IMR-90 (cell line): Measurements from ENCODE around the gene PUDP. TPM values are rescaled to one million over a fixed set of nuclear protein-coding genes. Genes with fewer than 3 reads are reported as not detected.

Experiments
- ATAC-seq: fragments of 200-7000 bp; cut with Tn5 transposase; 2 replicates; pipeline ENCODE4 v1.9.1; 2020; ENCODE audit warnings: low read depth, mild to moderate bottlenecking, moderate library complexity
- BruUV-seq: library from RNA; stranded (reverse); fragments of 400-500 nt; replicated peaks from 2 replicates; lab custom pipeline; 2021; lab: Mats Ljungman, UMichigan
- CTCF ChIA-PET: fragments of 300-600 bp; formaldehyde crosslinking; extraction: SDS; loops from one replicate; lab custom pipeline; 2021; ENCODE audit warnings: antibody characterized with exemption; lab: Yijun Ruan, JAX
- POLR2A ChIA-PET: fragments of 300-600 bp; sonication (Branson Sonifier 250); formaldehyde crosslinking; loops from one replicate; lab custom pipeline; 2022; ENCODE audit warnings: antibody characterized with exemption; ENCODE audit not compliant: unreplicated experiment; lab: Charles Lee
- DNase-seq: peaks from one replicate; pipeline ENCODE4 v3.0.0; 2013
- H2AFZ ChIP-seq: replicated peaks from 2 replicates; pipeline ENCODE3; 2013; ENCODE audit warnings: low read length, mild to moderate bottlenecking; ENCODE audit not compliant: poor library complexity
- H2AK5ac ChIP-seq: 2 replicates; pipeline ENCODE4 v1.6.1; 2013; ENCODE audit warnings: low read depth, low read length, inconsistent platforms
- H2AK9ac ChIP-seq: replicated peaks from 2 replicates; pipeline ENCODE3; 2013; ENCODE audit warnings: mild to moderate bottlenecking, low read depth, low read length, moderate library complexity; ENCODE audit not compliant: poor library complexity
- H2BK120ac ChIP-seq: 2 replicates; pipeline ENCODE4 v1.6.1; 2013; ENCODE audit warnings: low read depth, low read length, inconsistent platforms
- H2BK15ac ChIP-seq: 3 replicates; pipeline ENCODE4 v1.6.1; 2013; ENCODE audit warnings: low read depth, low read length, inconsistent platforms
- H2BK20ac ChIP-seq: 2 replicates; pipeline ENCODE4 v1.6.1; 2013; ENCODE audit warnings: low read depth, mild to moderate bottlenecking, inconsistent platforms, low read length, moderate library complexity
- H2BK5ac ChIP-seq: 2 replicates; pipeline ENCODE4 v1.6.1; 2013; ENCODE audit warnings: mild to moderate bottlenecking, low read depth, low read length, inconsistent platforms; ENCODE audit not compliant: poor library complexity, severe bottlenecking
- H3K14ac ChIP-seq: replicated peaks from 2 replicates; pipeline ENCODE4 v1.6.1; 2013; ENCODE audit warnings: low read depth, low read length, inconsistent platforms
- H3K18ac ChIP-seq: 2 replicates; pipeline ENCODE4 v1.6.1; 2013; ENCODE audit warnings: low read depth, low read length, control low read depth
- H3K23ac ChIP-seq: 2 replicates; pipeline ENCODE4 v1.6.1; 2013; ENCODE audit warnings: low read depth, low read length, inconsistent platforms
- H3K27ac ChIP-seq: 2 replicates; pipeline ENCODE4 v1.5.1; 2013; ENCODE audit warnings: mild to moderate bottlenecking, control low read depth, low read length; ENCODE audit not compliant: insufficient read depth
- H3K27me3 ChIP-seq: 2 replicates; pipeline ENCODE4 v1.6.1; 2013; ENCODE audit warnings: low read length; ENCODE audit not compliant: control insufficient read depth, insufficient read depth
- H3K36me3 ChIP-seq: 2 replicates; pipeline ENCODE4 v1.6.1; 2013; ENCODE audit warnings: low read length, mixed read lengths; ENCODE audit not compliant: control insufficient read depth, insufficient read depth
- H3K4ac ChIP-seq: 2 replicates; pipeline ENCODE4 v1.6.1; 2013; ENCODE audit warnings: low read depth, low read length, inconsistent platforms
- H3K4me1 ChIP-seq: 2 replicates; pipeline ENCODE4 v1.6.1; 2013; ENCODE audit warnings: low read length, mixed read lengths; ENCODE audit not compliant: control insufficient read depth, insufficient read depth
- H3K4me2 ChIP-seq: 2 replicates; pipeline ENCODE4 v1.6.1; 2013; ENCODE audit warnings: low read depth, mild to moderate bottlenecking, control low read depth, low read length, moderate library complexity
- H3K4me3 ChIP-seq: 2 replicates; pipeline ENCODE4 v1.5.1; 2013; ENCODE audit warnings: low read depth, mild to moderate bottlenecking, control low read depth, low read length, moderate library complexity; ENCODE audit not compliant: insufficient read depth
- H3K56ac ChIP-seq: 2 replicates; pipeline ENCODE4 v1.6.1; 2013; ENCODE audit warnings: low read length, inconsistent platforms; ENCODE audit not compliant: insufficient read depth; ENCODE audit errors: extremely low read depth
- H3K79me1 ChIP-seq, 2 experiments: 2 replicates each; pipeline ENCODE4 v1.6.1; 2013; ENCODE audit warnings: low read length in 2 of 2, inconsistent platforms in 1 of 2, low read depth in 1 of 2
- H3K9ac ChIP-seq: 2 replicates; pipeline ENCODE4 v1.6.1; 2013; ENCODE audit warnings: low read depth, low read length, control low read depth
- H3K9me1 ChIP-seq: 2 replicates; pipeline ENCODE4 v1.6.1; 2013; ENCODE audit warnings: low read length, inconsistent platforms; ENCODE audit not compliant: insufficient read depth
- H3K9me3 ChIP-seq: 2 replicates; pipeline ENCODE4 v1.6.1; 2013; ENCODE audit warnings: low read length; ENCODE audit not compliant: control insufficient read depth, insufficient read depth
- H4K20me1 ChIP-seq: 2 replicates; pipeline ENCODE4 v1.6.1; 2013; ENCODE audit warnings: low read length, inconsistent platforms; ENCODE audit not compliant: insufficient read depth
- H4K5ac ChIP-seq: 2 replicates; pipeline ENCODE4 v1.6.1; 2013; ENCODE audit warnings: mild to moderate bottlenecking, low read depth, low read length, control low read depth
- H4K8ac ChIP-seq, 2 experiments: 2 replicates each; pipeline ENCODE4 v1.6.1; 2013; ENCODE audit warnings: low read depth in 2 of 2, low read length in 2 of 2, control low read depth in 1 of 2, inconsistent platforms in 1 of 2
- H4K91ac ChIP-seq: 2 replicates; pipeline ENCODE4 v1.6.1; 2013; ENCODE audit warnings: low read depth, low read length, inconsistent platforms; ENCODE audit not compliant: insufficient read depth
- BHLHE40 ChIP-seq: fragments of 150-350 bp; IDR thresholded peaks from 2 replicates; pipeline ENCODE4 v1.6.1; 2016; ENCODE audit warnings: mild to moderate bottlenecking, low read depth, low read length
- CEBPB ChIP-seq: IDR thresholded peaks from 2 replicates; pipeline ENCODE4 v1.6.1; 2012; ENCODE audit warnings: low read depth, low read length, improper control_type of control experiment
- NFE2L2 ChIP-seq: fragments of 150-350 bp; IDR thresholded peaks from 2 replicates; pipeline ENCODE4 v1.6.1; 2016; ENCODE audit warnings: low read depth, mild to moderate bottlenecking, low read length
- POLR2A ChIP-seq: IDR thresholded peaks from 2 replicates; pipeline ENCODE4 v1.6.1; 2012; ENCODE audit warnings: mild to moderate bottlenecking, low read depth, low read length
- RCOR1 ChIP-seq: IDR thresholded peaks from 2 replicates; pipeline ENCODE4 v1.6.1; 2012; ENCODE audit warnings: mild to moderate bottlenecking, low read length, improper control_type of control experiment; ENCODE audit not compliant: insufficient replicate concordance
- SMC3 ChIP-seq: fragments of 150-350 bp; IDR thresholded peaks from 2 replicates; pipeline ENCODE4 v1.6.1; 2016; ENCODE audit warnings: low read depth, mild to moderate bottlenecking, antibody characterized with exemption, low read length, moderate library complexity
- USF2 ChIP-seq: fragments of 150-350 bp; IDR thresholded peaks from 2 replicates; pipeline ENCODE4 v1.6.1; 2017; ENCODE audit warnings: mild to moderate bottlenecking, antibody characterized with exemption, low read length, low read depth
- WGBS, 2 experiments: methylation state at CpG; one replicate each; pipeline versions ENCODE4 v1.1.5 to v1.1.7; 2013; ENCODE audit warnings: missing lambda C conversion rate in 2 of 2; ENCODE audit not compliant: insufficient read length in 1 of 2; ENCODE audit errors: extremely low coverage in 2 of 2; 5-methylcytosine and 5-hydroxymethylcytosine counted together
- dilution Hi-C: fragments of 300-500 bp; cut with HindIII; formaldehyde crosslinking; loops from one replicate; pipeline ENCODE4 v1.14.3; 2018; ENCODE audit warnings: low sequenced_read_pairs; ENCODE audit not compliant: unreplicated experiment
- in situ Hi-C: fragments of 300-500 bp; cut with MboI; formaldehyde crosslinking; loops from 3 replicates; pipeline ENCODE4 v1.14.3; 2019; ENCODE audit warnings: low sequenced_read_pairs, inconsistent platforms, mixed read lengths
- intact Hi-C: fragments of 100-400 bp; cut with micrococcal nuclease; formaldehyde crosslinking; loops from 2 replicates; pipeline ENCODE4 v1.10.0; 2022
- polyA plus RNA-seq, 3 experiments: library from polyadenylated mRNA; depleted of rRNA; stranded (reverse); fragments of >200 nt; gene quantifications; 2 replicates each; pipeline ENCODE4 v1.2.3, GENCODE V29; 2012; ENCODE audit warnings: low replicate concordance in 1 of 3
- total RNA-seq: library from RNA; depleted of rRNA; stranded (reverse); fragments of >200 nt; gene quantifications from 2 replicates; pipeline ENCODE4 v1.2.3, GENCODE V29; 2012

Gene PUDP
- total and polyA plus RNA-seq, 2 of the 4 experiments (the other 2 are of a cell fraction), result 22.2 to 28.6 TPM

- H3K4me3 ChIP-seq, result no peak overlapping the region
- no peaks in the 10 kb centered on the region for H3K9me3 ChIP-seq
- no peaks in the 10 kb centered on the region for H4K20me1 ChIP-seq
- intact Hi-C loops (no loop called here), dilution Hi-C loops (no loop called here), in situ Hi-C loops (no loop called here)
- no peak overlapping the region for H2AK5ac ChIP-seq
- no peak overlapping the region for H3K27ac ChIP-seq
- H3K79me1 ChIP-seq, result peaks cover 21 to 25% of the 10 kb centered on the region in 2 experiments; a peak in 2 of 4 replicates
- 100% methylated on average over 1 of the region's 12 CpGs; no CpG with 5 or more reads in 1 of the 2 experiments for WGBS, 2 experiments
- H2AK9ac ChIP-seq, result no peak overlapping the region
- no peak overlapping the region for H2BK5ac ChIP-seq
- H3K56ac ChIP-seq, result no peak overlapping the region
- 0 out of 2 replicates have a peak, but pooled peaks cover 2% of the 10 kb centered on the region for H3K36me3 ChIP-seq
- no peak overlapping the region for H4K91ac ChIP-seq
- no peak overlapping the region for H3K23ac ChIP-seq
- no peaks in the 10 kb centered on the region for H3K27me3 ChIP-seq
- BruUV-seq, result no TSS peak
- TF ChIP-seq NFE2L2, result no peak
- TF ChIP-seq CEBPB, result no peak
- TF ChIP-seq BHLHE40, result no peak
- no peak for TF ChIP-seq USF2
- no peak for TF ChIP-seq POLR2A
- no peak for TF ChIP-seq SMC3
- TF ChIP-seq RCOR1, result no peak
- no peak overlapping the region for H3K9ac ChIP-seq
- ChIA-PET POLR2A (no interaction called here), CTCF (interaction anchor here (1.2 kb wide), 1 partner anchor 19 kb away, joined by 3 read pairs; no protein-coding TSS in a partner anchor)
- H2BK120ac ChIP-seq, result no peak overlapping the region
- no peak overlapping the region for H3K18ac ChIP-seq
- H2BK15ac ChIP-seq, result no peak overlapping the region
- ATAC-seq (peak; percentile 52), DNase-seq (no peak)
- no peak overlapping the region for H2BK20ac ChIP-seq
- peaks cover 2% of the 10 kb centered on the region; the same call in 1 of the 2 replicates for H3K9me1 ChIP-seq
- no peak overlapping the region for H3K4ac ChIP-seq
- H4K5ac ChIP-seq, result no peak overlapping the region
- peaks cover 5% of the 10 kb centered on the region; the same call in 1 of the 2 replicates for H3K4me1 ChIP-seq
- 0 out of 4 replicates have a peak overlapping the region, but pooled peaks of 1 of the 2 experiments have one; percentile 20 for H4K8ac ChIP-seq
- no peak overlapping the region for H3K4me2 ChIP-seq
- H2AFZ ChIP-seq, result no peak overlapping the region
- no peak overlapping the region for H3K14ac ChIP-seq
Measured at GRCh38 chrX:7109838-7110793, 37.8 kb downstream of the PUDP start.
